HG03097 (cell line): ENCODE measurements around the gene CLPSL1.

Source experiments
- ATAC-seq: cut with Tn5 transposase; IDR thresholded peaks from one replicate; pipeline ENCODE4 v1.9.1; 2021; ENCODE audit not compliant: unreplicated experiment, low FRiP score

Gene CLPSL1

DNA sequence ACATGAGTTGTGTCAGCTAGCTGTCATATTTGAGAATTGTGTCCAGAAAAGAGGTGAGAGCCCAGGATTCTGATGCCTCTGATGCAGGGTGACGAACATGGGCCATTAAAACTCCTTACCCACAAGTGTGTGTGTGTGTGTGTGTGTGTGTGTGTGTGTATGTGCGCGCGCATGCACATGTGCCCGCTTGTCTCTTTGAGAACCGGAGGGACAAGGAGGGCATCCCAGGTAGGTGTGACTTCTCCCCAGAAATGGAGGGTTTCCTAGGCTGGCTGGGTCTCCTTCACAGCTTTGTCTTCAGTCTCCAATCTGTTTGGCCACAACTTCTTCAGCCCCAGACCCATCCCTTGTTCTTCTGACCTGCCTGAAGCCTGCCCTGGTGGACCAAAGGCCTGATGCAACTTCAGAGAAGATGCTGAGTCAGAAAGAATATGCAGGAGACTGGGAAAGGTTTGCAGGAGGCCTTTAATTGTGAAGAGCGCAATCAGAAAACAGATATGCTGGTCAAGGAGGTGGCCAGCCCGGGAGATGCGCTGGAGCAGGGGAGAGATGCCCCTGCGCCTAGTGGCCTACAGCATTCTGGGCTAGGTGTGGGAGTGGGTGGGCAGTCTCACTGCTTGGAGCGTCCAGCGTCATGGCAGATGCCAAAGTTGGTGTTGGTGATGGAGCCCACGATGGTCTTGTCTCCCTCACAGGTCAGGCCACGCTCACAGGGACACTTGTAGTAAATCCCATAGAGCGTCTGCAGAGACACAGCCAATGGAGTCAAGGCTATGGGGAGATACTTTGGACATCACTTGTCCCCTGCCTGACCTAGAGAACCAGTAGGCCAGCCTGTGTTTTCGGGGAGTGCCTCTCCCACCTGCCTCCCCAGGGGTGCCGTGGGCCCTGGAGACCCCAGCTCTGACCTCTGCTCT, 14.0 kb downstream of the CLPSL1 start:
- no peak for ATAC-seq

DNA sequence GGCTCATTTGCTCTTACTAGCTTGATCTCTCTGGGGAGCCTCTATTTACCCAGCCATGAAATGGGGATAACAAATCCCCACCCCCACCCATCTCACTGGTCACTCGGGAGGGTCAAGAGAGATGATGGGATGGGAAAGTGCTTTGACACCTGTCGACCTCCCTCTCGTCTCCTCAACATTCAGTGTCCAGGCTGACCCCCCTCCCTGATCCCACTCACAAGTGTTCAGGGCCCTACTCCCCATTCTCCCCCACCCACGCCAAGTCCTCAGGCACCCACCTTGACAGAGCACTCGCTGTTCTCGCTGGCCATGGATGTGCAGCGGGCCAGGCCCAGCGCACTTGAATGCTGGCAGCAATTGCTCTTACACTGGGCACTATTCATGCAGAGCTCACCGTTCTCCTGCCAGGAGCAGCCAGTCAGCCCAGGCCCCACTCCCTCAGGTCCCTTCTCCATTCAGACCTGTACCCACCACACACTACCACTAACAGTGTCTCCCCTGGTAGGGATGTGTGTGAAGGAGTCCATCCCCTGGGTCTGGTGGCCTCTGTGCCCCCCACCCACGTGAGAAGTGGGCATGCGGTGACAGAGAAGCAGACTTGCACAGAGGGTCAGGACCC, 14.7 kb downstream of the CLPSL1 start:
- ATAC-seq = no peak

DNA sequence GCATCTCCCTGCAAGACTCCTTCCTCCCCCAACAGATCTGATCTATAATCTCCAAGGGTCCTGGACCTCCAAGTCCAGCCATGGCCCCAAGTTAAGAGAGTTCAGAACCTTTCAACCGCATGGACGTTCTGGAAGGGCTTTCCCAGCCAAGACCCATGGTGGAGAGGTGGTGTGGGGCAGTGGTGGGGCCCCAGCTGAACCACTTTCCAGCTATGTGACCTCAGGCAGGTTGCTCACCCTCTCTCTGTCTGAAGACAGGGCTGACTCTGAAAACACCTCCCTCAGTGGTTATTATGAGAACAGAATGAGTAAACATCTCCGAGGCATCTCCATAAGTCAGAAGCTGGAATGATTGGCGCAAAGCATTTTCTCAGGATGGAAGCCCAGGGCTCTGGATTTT, 15.4 kb downstream of the CLPSL1 start:
- no peak for ATAC-seq

DNA sequence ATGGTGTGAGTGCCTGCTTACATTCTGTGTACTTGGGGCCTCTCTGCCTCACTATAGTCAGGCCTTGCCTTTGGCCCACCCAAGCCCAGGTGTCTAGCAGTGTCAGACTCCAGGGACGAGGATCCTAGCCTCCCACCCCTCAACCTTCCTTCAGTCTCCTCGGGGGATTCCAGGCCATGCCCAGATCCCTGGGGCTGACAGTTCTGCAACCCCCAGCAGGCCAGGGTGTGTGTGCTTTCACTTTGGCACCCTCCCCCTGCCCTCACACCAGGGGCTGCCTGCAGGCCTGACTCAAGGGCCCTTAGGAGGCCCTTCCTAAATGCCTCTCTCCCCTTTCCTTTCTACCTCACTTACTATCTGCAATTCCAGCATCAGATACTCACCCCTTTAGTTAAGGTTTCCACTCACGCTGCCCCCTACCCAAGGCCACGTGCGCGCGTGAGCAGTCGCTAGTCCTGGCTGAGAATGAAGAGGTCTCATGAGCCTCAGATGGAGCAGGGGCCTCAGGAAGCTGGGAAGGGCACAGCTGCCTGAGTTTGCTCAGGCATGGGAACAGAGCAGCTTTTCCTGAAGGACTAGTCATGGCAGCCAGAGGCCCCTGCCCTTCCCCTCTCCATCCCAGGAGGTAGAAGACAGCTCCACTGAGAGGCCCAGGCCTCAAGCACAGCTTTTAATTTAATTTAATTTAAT, 17.2 kb downstream of the CLPSL1 start:
- no peak for ATAC-seq

DNA sequence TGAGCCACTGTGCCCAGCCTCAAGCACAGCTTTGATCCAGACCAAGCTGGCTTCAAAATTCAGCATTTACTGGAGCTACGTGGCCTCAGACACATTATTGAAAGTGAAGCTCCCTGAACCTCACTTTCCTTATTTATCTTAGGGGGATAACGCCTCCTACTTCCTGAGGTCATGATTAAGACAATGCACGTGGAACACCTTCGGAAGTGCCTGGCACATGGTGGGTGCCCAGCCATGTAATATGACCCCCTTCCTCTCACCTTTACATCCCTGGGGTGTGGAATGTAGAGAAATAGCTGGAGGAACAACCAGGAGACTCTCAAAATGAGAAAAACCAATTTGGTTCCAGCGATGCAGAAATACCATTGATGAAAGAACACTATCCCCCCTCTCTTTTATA, 17.9 kb downstream of the CLPSL1 start:
- ATAC-seq = no peak

DNA sequence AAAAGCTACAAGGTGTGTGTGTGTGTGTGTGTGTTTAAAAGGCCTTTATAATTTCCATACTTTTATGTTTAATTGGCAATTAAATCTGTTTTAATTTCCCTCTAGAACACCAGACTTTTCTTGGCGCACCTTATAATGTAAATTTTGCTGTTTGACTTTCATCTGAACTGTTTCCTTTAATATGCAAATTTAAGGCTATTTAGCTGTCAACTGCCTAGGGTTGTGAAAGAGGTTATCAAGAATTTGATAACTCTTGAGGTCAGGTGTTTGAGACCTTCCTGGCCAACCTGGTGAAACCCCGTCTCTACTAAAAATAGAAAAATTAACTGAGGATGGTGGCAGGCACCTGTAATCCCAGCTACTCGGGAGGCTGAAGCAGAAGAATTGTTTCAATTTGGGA, 20.3 kb downstream of the CLPSL1 start:
- no peak for ATAC-seq

DNA sequence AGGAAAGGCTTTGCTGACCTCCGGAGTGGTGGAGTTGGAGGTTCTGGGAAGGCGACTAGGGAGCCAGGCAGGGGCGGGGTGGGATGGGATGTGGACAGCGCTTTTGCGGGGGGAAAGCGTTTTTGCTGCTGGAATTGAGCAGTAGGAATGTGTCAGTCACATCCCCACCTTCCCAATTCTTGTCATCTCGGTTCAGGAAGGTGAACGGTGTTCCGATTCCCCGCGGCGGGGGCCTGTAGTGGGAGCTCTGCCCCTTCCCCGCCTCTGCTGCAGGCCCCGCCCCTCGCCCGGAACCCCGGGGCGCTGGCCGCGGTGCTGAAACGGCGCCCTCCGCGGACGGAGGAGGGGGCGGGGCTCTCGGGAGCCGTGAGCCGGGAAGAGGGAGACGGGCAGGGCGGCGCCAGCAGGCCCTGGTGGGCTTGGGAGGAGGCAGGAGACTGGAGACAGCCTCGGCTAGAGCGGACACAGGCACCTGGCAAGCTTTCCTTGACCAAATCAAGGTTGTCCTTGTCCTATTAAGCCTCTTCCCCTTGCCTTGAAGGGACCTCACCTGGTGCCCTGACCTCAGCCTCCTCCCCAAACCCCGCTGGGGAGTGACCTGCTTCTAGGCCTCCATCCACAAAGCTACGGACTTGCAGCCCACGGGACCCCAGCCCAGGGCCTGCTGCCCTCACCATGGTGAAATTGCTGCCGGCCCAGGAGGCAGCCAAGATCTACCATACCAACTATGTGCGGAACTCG, 24.3 kb downstream of the CLPSL1 start, which contains the start of gene LHFPL5:
LHFPL5 (plus strand) TSS at position 357 of the 741 bp plus-strand sequence; CDS start at position 676, 319 bp downstream.
- no peak for ATAC-seq

DNA sequence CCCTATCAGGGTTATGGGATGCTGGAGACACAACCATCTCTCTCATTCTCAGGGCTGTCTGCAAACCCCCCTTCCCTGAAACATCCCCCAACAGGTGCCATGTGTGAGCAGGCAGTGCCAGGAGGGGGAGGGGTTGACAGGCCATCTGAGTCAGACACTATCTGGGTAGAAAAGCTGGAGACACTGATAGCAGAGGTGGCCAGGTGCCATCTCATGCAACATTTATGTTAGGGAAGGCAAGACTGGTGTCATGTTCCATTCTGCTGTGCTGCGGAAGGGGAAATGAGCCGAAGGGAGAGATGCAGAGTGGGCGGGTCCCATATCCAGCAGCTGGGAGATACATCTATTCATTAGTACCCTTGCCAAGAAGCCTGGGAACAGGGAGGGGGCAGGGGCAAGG, 27.9 kb downstream of the CLPSL1 start:
- no peak for ATAC-seq

DNA sequence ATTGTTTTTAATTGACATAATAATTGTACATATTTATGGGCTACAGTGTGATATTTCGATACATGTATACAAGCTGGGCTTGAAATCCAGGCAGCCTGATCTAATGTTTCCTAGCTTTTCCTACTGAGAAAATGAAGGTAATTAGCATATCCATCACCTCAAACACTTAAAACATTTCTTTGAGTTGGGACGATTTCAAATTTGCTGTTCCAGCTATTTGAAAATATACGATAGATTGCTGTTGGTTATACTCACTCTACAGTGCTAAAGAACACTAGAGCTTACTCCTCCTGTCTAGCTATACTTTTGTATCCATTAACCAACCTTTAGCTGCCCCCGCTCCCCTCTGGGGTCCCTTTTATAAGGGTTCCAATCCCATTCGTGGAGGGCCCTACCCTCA, 29.0 kb downstream of the CLPSL1 start:
- no peak for ATAC-seq

DNA sequence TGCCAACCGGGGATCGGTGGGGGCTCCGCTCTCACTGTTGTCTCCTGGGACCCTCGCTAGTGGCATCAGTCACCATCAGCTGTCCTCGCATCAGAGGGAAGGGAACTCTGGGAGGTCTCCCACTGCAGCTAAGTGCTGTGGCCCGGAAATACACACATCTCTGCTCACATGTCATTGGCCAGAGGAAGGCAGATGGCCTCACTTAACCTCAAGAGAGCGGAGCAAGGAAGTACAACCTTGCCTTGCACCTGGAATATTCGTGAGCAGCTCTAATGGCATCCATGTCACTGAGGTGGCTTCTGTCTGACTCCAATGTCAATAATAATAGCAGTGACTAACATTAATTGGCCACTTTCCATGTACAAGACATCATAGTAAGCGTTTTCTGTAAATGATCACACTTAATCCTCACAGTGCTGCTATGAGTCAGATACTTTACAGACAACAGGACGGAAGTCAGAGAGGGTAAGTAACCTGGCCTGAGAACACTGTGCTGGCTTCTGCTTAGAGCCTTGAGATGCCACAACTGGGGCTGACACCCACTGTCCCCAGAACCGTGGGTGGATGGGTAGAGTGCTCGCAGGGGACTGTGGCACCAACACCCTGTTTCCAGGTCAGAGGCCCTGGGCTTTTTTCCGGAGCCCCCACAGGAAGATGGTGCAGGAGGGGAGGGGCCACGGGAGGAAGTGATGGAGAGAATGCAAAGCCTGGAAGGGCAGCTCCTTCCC, 30.3 kb downstream of the CLPSL1 start:
- ATAC-seq = no peak

DNA sequence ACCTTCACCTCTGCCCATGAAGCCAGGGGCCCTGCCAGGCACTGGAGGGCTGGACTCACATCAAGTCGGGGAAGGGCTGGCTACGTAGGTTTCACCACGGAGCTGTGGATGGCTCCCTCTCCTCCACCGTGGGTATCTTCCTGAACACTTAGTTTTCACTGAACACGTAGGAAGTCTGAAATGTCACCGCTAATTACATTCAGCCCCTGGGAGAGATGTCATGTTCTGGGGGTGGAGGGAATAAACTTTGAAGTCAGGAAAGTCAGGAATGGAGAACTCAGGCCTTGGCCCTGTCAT, 30.8 kb downstream of the CLPSL1 start:
- no peak for ATAC-seq

DNA sequence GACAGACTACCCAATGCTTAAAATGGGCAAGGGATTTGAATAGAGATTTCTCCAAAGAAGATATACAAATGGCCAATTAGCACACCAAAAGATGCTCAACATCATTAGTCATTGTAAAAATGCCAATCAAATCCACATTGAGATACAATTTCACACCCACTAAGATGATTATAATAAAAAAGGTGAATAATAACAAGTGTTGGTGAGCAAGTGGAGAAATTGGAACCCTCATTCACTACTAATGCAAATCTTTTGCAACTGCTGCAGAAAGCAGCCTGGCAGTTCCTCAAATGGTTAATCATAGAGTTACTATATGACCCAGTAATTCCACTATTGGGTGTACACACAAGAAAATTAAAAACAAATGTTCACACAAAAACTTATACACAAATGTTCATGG, 36.7 kb downstream of the CLPSL1 start:
- no peak for ATAC-seq

DNA sequence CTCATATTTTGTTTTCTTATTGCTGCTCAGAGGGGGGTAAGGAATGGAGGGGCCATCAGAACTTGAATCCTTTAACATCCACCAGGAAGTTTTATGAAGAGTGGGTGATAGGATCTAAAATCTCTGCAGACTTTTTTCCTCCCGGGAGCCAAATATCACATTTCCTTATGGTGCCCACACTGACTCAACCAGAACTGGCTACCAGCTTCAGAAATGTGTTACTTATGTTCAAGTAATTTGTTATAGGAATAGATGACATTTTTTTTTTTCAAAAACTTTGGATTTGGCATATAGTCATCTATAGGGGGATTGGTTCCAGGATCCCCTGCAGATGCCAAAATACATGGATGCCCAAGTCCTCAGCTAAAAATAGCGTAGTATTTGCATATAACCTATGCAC, 42.8 kb downstream of the CLPSL1 start:
- ATAC-seq = no peak

DNA sequence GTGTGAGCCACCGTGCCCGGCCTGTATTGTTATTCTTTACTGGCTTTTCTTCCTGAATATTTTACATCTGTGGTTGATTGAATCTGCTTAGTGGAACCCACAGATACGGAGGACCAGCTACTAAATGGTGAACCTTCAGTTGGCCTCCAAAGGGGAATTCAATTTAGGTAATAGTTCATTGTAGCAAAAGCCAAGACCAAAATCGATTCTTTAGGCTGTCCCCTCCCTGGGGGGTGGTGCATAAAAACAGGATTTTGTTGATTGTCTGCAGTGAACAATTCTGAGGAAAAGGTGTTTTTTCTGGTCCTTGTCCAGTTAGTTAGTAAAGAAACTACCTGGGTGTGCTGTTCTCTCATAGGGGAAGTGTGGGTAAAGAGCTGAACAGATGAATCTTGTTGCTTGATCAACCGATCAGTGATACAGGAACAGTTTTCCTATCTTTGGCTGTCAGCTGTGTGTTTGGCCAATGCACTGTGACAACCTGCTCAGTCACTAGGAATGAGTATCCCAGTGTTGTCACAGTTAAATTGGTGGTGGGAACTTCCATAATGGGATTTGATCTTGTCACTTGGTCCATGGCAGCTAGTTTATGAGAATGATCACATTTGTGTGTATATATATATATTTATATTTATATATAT, 43.9 kb downstream of the CLPSL1 start:
- ATAC-seq = no peak

DNA sequence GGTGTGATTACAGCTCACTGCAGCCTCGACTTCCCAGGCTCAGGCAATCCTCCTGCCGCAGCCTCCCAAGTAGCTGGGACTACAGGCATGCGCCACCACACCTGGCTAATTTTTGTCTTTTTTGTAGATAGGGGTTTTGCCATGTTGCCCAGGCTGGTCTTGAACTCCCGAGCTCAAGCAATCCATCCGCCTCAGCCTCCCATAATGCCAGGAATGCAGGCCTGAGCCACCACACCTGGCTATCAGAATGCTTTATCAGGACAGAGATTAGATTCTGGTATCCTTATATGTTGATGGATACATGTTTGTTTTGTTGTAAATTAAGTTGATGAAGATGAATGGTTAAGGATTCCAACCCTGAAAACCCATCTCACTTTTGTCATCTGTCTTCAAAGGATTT, 48.5 kb downstream of the CLPSL1 start:
- ATAC-seq = no peak

DNA sequence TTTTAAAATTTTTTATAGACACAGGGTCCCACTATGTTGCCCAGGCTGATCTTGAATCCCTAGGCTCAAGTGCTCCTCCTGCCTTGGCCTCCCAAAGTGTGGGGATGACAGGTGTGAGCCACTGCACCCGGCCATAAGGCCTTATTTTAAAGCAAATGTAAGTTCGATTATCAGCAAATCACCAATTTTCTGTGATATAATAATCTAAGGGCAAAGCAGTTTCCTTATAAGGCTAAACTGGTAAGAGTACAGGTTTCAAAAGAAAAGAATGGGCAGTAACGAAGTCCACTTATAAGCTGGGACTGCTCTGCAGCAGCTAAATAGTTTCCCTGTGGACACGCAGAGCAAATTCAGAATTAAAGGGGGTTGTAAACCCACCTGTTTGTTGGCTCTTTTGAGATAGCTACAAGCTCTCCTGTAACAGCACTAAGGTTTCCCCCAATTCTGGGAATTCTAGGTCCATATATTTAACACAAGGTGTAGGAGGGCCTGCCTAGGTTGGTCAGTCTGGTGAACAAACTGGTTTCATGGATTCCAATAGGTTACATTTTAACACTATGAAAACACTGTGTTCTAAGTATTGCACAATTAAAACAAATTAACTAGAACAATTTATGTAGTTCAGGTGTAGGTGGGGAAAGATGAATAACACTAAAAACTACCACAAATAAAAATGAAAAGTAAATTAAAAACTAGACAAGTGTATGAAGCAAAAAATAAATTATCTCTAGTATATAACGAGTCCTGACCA, 50.6 kb downstream of the CLPSL1 start:
- ATAC-seq = no peak

DNA sequence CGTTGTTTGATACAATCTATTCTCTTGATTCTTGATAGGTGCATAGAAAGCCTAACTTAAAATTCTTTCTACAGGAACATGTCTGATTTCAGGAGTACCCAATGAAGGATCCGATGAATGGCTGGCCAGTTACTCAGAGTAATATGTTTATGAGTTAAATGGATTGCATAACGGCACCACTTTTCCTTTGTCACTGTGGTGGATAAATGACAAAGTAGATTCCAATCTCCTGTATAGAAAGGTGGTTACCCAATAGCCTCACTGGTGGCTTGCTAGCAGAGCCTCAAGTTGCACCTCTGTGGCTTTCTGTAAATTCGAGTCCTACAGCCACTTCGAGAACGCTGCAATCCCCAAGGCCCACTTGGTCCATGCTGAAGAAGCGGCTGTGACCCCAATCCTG, 52.7 kb downstream of the CLPSL1 start:
- ATAC-seq = no peak
